K562 (cell line): Measurements from ENCODE around the gene ACP1. TPM values are rescaled to one million over a fixed set of nuclear protein-coding genes. Genes with fewer than 3 reads are reported as not detected.
A peak's percentile ranks its signal among the peaks of the same experiment; 100 is the strongest.

Experiments
- ARHGAP35 ChIP-seq: fragments of 450-650 bp; IDR thresholded peaks from 2 replicates; pipeline ENCODE4 v1.6.1; 2018; ENCODE audit not compliant: partially characterized antibody
- BRD4 ChIP-seq: fragments of 200-600 bp; sonication (generic); IDR thresholded peaks from 2 replicates; pipeline ENCODE4 v1.6.1; 2017; ENCODE audit warnings: inconsistent platforms
- CBX1 ChIP-seq: sonication (generic); IDR thresholded peaks from 2 replicates; pipeline ENCODE4 v1.6.1; 2016; ENCODE audit warnings: antibody characterized with exemption, low read depth, mild to moderate bottlenecking
- CBX3 ChIP-seq, 2 experiments: IDR thresholded peaks; 1 replicate in 1 of 2; 2 replicates in 1 of 2; pipeline ENCODE4 v1.6.1; 2012; ENCODE audit warnings: inconsistent platforms in 2 of 2, low read length in 2 of 2, borderline replicate concordance in 1 of 2, control low read depth in 1 of 2
- CREBBP ChIP-seq: IDR thresholded peaks from one replicate; pipeline ENCODE4 v1.6.1; 2012; ENCODE audit warnings: low read depth, mild to moderate bottlenecking, control low read depth, inconsistent platforms, low read length
- FOXO4 ChIP-seq: fragments of 450-650 bp; formaldehyde crosslinking; IDR thresholded peaks from 2 replicates; pipeline ENCODE4 v1.4.0; 2020; ENCODE audit warnings: mild to moderate bottlenecking, moderate library complexity
- MEF2A ChIP-seq: IDR thresholded peaks from 2 replicates; pipeline ENCODE4 v1.6.1; 2011; ENCODE audit warnings: low read depth, mild to moderate bottlenecking, low read length, moderate library complexity; ENCODE audit not compliant: control insufficient read depth
- POLR2B ChIP-seq: fragments of 450-650 bp; IDR thresholded peaks from 2 replicates; pipeline ENCODE4 v1.6.1; 2018; ENCODE audit warnings: low read depth; ENCODE audit not compliant: partially characterized antibody
- RBM15 ChIP-seq: fragments of 200-400 bp; formaldehyde crosslinking; IDR thresholded peaks from 2 replicates; pipeline ENCODE4 v1.6.1; 2018; ENCODE audit warnings: mild to moderate bottlenecking, low read length, moderate library complexity; ENCODE audit not compliant: insufficient read depth
- RBM22 ChIP-seq: fragments of 200-400 bp; formaldehyde crosslinking; IDR thresholded peaks from 2 replicates; pipeline ENCODE4 v1.6.1; 2018; ENCODE audit warnings: low read length, low read depth; ENCODE audit not compliant: poor library complexity, severe bottlenecking
- TBP ChIP-seq: optimal IDR thresholded peaks from 2 replicates; pipeline ENCODE3; 2011; ENCODE audit warnings: low read depth, low read length, improper control_type of control experiment
- TGIF2 ChIP-seq: sonication (generic); formaldehyde crosslinking; IDR thresholded peaks from 2 replicates; pipeline ENCODE4 v1.8.1; 2022; ENCODE audit warnings: mild to moderate bottlenecking, missing genetic modification reagents, moderate library complexity
- ZNF232 ChIP-seq: sonication (generic); formaldehyde crosslinking; IDR thresholded peaks from 2 replicates; pipeline ENCODE4 v1.8.0; 2022; ENCODE audit warnings: mild to moderate bottlenecking, missing genetic modification reagents
- ZNF584 ChIP-seq: fragments of 200-800 bp; sonication (Bioruptor generic); IDR thresholded peaks from 2 replicates; pipeline ENCODE4 v1.6.1; 2016; ENCODE audit warnings: low read depth, mild to moderate bottlenecking, missing genetic modification characterization, missing compliant biosample characterization
- ZNF644 ChIP-seq: fragments of 200-800 bp; sonication (Bioruptor generic); IDR thresholded peaks from 2 replicates; pipeline ENCODE4 v1.6.1; 2016; ENCODE audit warnings: low read depth, missing genetic modification characterization, missing compliant biosample characterization
- polyA plus RNA-seq, 8 experiments: library from polyadenylated mRNA; depleted of rRNA in 4 of 8; stranded (reverse) in 5 of 8; unstranded in 3 of 8; fragments of >200 nt; fragmentation: Nextera tagmentation in 2 of 8; fragmentation: Illumina TruSeq in 1 of 8; extraction: Ambion mirVana in 2 of 8; extraction: Trizol in 1 of 8; gene quantifications; 2 replicates each; pipeline versions ENCODE4 v1.2.1 to v1.2.3, GENCODE V29; 2011 to 2014; ENCODE audit warnings: inconsistent platforms in 1 of 8, missing spikeins in 1 of 8
- total RNA-seq, 7 experiments: library from RNA; depleted of rRNA in 6 of 7; stranded (reverse); fragments of >200 nt in 6 of 7; fragmentation: Illumina TruSeq in 2 of 7; extraction: Trizol in 2 of 7; gene quantifications; 2 replicates each; pipeline versions ENCODE4 v1.2.1 to v1.2.3, GENCODE V29; 2011 to 2021; ENCODE audit warnings: low replicate concordance in 1 of 7
- TF ChIP-seq, protein P1 (sequence below), 2 experiments: fragments of 450-650 bp in 1 of 2; sonication (generic) in 1 of 2; formaldehyde crosslinking in 1 of 2; IDR thresholded peaks; 2 replicates each; pipeline versions ENCODE4 v1.7.1 to v1.9.0; 2016 to 2022; ENCODE audit warnings: inconsistent platforms in 1 of 2, mild to moderate bottlenecking in 1 of 2, missing genetic modification reagents in 1 of 2

The ACP1 gene
- total and polyA plus RNA-seq, 9 of the 15 experiments (the other 6 are each of a cell fraction or from before 2014, with no cell fraction given) = 139 to 493 (median 189) TPM

GRCh38 chr2:264493-265468 is at the start of gene ACP1 (continued):
- no peak for TF ChIP-seq FOXO4 (CRISPR knock-in tag)
- TF ChIP-seq CREBBP = no peak
- TF ChIP-seq CBX1 = peak; percentile 36; the same call in 1 of the 2 replicates
- TF ChIP-seq TBP = peak; percentile 81
- no peak for TF ChIP-seq ZNF232 (CRISPR knock-in tag)
- peak; percentile 56; the same call in 1 of the 2 replicates for TF ChIP-seq BRD4
- no peak for TF ChIP-seq CBX3 (IDR thresholded peaks at IDR 0.05; ENCODE audit: borderline replicate concordance in 1 of 2, low read length in 2 of 2)
- no peak for TF ChIP-seq RBM22
- no peak for TF ChIP-seq ARHGAP35
- no peak for TF ChIP-seq ZNF644 (tag)
- TF ChIP-seq, protein P1, sequence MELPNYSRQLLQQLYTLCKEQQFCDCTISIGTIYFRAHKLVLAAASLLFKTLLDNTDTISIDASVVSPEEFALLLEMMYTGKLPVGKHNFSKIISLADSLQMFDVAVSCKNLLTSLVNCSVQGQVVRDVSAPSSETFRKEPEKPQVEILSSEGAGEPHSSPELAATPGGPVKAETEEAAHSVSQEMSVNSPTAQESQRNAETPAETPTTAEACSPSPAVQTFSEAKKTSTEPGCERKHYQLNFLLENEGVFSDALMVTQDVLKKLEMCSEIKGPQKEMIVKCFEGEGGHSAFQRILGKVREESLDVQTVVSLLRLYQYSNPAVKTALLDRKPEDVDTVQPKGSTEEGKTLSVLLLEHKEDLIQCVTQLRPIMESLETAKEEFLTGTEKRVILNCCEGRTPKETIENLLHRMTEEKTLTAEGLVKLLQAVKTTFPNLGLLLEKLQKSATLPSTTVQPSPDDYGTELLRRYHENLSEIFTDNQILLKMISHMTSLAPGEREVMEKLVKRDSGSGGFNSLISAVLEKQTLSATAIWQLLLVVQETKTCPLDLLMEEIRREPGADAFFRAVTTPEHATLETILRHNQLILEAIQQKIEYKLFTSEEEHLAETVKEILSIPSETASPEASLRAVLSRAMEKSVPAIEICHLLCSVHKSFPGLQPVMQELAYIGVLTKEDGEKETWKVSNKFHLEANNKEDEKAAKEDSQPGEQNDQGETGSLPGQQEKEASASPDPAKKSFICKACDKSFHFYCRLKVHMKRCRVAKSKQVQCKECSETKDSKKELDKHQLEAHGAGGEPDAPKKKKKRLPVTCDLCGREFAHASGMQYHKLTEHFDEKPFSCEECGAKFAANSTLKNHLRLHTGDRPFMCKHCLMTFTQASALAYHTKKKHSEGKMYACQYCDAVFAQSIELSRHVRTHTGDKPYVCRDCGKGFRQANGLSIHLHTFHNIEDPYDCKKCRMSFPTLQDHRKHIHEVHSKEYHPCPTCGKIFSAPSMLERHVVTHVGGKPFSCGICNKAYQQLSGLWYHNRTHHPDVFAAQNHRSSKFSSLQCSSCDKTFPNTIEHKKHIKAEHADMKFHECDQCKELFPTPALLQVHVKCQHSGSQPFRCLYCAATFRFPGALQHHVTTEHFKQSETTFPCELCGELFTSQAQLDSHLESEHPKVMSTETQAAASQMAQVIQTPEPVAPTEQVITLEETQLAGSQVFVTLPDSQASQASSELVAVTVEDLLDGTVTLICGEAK (IDR thresholded peaks at IDR 0.05) = no peak
- TF ChIP-seq, protein P1 (CRISPR knock-in tag; IDR thresholded peaks at IDR 0.05) = no peak
- no peak for TF ChIP-seq MEF2A
- TF ChIP-seq POLR2B = peak; percentile 97
- TF ChIP-seq ZNF584 (CRISPR knock-in tag) = no peak
- no peak for TF ChIP-seq TGIF2 (CRISPR knock-in tag)
- TF ChIP-seq RBM15 = no peak
